Breast epithelium (tissue), 3 donors: ENCODE data around the gene CYP2W1.

Source experiments
- POLR2AphosphoS5 ChIP-seq, 3 donors: sonication (generic); formaldehyde crosslinking; IDR thresholded peaks; one replicate each; pipeline ENCODE4 v1.6.1; 2017; ENCODE audit warnings: antibody characterized with exemption in 3 of 3
- TF ChIP-seq, protein P1 (sequence below), 3 donors: fragments of 450-650 bp; IDR thresholded peaks; one replicate each; pipeline ENCODE4 v1.5.1; 2016 to 2017; ENCODE audit warnings: antibody characterized with exemption in 3 of 3, mild to moderate bottlenecking in 3 of 3, moderate library complexity in 3 of 3

DNA sequence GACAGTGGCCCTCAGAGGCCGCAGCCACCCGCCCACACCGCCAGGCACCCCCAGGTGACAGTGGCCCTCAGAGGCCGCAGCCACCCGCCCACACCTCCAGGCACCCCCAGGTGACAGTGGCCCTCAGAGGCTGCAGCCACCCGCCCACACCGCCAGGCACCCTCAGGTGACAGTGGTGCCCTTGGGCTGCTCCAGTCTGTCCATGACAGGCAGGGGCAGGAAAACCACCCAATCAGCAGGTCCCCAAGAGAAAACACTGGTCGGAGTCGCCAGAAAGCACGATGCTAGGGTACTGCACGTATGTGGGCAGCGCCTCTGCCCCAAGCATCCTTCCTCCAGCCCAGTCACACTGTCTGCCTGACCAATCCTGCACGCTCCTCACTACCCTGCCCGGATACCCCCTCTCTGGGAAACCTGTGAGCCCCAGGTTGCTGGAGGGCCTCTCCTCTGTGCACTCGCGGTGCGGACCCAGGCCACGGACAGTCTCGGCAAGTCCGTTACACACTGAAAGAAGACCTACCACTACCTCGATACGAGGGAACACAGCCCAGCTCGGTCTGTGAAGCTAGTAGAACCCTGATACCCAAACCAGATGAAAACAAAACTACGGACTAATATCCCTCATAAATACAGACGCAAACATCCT, 49.7 kb downstream of the CYP2W1 start:
- TF ChIP-seq, protein P1, sequence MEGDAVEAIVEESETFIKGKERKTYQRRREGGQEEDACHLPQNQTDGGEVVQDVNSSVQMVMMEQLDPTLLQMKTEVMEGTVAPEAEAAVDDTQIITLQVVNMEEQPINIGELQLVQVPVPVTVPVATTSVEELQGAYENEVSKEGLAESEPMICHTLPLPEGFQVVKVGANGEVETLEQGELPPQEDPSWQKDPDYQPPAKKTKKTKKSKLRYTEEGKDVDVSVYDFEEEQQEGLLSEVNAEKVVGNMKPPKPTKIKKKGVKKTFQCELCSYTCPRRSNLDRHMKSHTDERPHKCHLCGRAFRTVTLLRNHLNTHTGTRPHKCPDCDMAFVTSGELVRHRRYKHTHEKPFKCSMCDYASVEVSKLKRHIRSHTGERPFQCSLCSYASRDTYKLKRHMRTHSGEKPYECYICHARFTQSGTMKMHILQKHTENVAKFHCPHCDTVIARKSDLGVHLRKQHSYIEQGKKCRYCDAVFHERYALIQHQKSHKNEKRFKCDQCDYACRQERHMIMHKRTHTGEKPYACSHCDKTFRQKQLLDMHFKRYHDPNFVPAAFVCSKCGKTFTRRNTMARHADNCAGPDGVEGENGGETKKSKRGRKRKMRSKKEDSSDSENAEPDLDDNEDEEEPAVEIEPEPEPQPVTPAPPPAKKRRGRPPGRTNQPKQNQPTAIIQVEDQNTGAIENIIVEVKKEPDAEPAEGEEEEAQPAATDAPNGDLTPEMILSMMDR (IDR thresholded peaks at IDR 0.05) = no peak
- TF ChIP-seq POLR2AphosphoS5 (IDR thresholded peaks at IDR 0.05) = no peak
